DMS153 treated with DMSO at 0.1 percent for 48 hours (cell line): Measurements from ENCODE around the gene CHMP4A.

Source experiments
- DNase-seq: peaks from one replicate; lab custom pipeline; 2025; ENCODE audit not compliant: unreplicated experiment; lab: John Stamatoyannopoulos, UW

Gene CHMP4A

DNA sequence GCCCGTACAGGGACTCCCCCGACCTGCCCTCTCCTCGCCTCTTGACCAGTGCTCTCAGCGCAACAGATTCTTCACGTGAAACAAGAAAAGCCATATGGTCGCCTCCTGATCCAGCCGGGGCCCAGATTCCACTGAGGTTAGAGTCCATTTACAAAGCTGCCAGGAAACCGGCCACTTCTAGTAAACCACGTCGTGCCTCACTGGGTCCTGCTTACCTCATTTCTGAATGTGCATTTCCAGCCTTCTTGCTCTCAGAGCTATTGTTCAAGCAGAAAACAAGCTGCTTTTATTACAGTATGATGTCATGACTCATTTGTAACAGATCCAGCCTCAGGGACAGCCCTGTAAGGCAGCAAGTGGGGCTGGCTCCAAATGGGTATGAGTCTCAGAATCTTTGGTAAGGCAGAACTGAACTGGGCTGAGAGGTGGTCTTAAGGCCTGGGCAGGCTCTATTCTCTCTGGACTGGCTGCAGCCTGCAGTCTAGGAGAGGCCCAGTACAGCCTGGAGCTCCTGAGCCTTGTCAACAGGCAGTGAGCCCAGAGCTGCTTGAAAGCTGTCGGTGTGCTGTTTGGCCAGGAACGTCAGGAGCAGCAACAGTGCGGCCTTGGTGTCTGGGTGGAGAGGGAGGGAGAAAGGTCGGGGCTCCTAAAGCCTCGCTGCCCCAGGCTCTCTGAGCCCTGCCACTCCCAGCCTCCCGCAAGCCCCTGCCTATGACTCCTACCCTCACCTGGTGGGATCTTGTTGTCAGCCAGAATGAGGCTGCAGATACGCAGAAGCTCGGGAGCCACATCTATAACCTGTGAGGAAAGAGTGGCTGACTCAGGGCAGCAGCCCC lies 33.1 kb downstream of the CHMP4A start:
- DNase-seq = no peak

DNA sequence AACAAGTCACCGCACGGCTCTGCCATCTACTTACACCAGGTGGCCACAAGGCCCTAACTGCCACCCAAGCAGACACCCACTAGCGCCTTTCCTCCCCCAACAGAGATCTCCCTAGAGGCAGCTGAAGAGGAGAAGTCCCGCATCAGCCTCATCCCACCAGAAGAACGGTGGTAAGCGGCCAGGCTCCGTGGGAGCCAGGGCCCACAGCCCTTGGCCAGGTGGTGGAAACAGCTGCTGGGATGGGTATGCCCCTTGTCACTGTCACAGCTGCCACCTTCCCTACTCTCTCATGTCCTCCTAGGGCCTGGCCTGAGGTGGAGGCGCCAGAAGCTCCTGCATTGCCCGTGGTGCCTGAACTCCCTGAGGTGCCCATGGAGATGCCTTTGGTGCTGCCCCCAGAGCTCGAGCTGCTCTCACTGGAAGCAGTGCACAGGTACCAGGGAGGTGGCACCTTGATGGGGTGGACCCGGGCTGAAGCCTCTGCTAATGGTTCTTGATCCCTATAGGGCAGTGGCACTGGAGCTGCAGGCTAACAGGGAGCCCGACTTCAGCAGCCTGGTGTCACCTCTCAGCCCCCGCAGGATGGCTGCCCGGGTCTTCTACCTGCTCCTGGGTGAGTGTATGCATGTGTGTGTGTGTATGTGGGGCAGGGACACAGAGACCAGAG lies 33.9 kb downstream of the CHMP4A start:
- no peak for DNase-seq

DNA sequence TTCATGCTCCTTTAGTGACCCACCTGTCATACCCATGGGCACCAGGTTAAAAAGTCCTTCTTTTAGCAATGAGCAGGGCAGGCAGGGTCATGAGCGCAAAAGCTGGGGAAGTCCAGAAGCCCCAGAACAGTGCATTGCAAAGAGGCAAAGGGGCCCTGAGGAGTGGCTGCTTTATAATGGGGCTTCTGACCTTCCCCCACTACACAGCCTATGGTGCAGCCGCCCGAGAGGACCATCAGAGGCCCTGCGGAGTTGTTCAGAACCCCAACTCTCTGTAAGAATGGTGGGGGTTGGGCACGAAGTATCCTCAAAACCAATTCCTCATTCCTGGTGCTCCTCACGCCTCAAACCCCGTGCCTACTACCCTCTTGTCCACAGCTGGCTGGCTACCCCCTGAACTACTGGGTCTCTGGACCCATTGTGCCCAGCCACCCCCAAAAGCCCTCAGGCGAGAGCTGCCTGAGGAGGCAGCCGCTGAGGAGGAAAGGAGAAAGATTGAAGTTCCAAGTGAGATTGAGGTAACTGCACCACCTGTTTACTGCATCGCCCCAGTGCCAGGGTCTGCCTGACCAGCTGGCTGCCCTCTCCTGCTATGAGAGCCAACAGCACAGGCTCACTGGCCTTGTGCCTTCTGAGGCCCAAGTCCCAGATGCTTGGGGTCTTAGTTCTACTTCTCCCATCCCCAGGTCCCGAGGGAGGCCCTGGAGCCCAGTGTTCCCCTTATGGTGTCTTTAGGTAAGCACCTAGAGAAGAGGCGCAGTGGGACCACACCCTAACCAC lies 34.7 kb downstream of the CHMP4A start:
- DNase-seq = no peak

GRCh38 chr14:24177891-24178290 lies 35.4 kb downstream of the CHMP4A start:
- DNase-seq = no peak

DNA sequence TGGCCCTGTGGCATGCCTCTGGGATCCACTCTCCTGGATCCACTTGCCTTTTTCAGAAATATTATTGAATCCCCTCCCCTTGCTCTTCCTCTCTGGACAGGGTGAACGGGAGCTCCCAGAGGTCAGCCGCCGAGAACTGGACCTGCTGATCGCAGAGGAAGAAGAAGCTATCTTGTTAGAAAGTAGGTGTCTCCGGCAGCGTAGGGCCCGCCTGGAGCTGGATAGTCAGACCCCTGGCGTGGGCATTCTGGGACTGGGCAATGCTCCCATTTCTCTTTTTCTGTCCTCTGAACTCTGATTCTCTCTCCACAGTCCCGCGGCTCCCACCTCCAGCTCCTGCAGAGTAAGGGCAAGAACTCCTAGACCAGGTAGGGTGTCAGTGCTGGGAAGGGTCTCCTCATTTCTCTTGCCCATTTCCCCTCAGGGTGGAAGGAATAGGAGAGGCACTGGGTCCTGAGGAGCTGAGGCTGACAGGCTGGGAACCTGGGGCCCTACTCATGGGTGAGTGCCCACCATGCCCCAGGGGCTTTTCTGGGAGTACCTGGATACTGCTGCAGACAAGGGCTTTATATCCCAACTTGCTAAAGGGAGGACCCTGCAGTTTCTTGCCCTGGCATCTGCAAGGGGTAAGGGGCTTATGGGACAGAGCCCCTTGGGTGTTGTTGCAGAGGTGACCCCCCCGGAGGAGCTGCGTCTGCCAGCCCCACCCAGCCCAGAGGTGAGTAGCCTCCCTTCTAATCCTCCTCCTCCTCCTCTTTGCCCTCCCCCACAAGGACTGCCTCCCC lies 36.1 kb downstream of the CHMP4A start:
- DNase-seq = no peak

GRCh38 chr14:24176599-24176998 lies 36.7 kb downstream of the CHMP4A start:
- no peak for DNase-seq

- DNase-seq = no peak
Measured at GRCh38 chr14:24172871-24173281, 40.4 kb downstream of the CHMP4A start.

DNA sequence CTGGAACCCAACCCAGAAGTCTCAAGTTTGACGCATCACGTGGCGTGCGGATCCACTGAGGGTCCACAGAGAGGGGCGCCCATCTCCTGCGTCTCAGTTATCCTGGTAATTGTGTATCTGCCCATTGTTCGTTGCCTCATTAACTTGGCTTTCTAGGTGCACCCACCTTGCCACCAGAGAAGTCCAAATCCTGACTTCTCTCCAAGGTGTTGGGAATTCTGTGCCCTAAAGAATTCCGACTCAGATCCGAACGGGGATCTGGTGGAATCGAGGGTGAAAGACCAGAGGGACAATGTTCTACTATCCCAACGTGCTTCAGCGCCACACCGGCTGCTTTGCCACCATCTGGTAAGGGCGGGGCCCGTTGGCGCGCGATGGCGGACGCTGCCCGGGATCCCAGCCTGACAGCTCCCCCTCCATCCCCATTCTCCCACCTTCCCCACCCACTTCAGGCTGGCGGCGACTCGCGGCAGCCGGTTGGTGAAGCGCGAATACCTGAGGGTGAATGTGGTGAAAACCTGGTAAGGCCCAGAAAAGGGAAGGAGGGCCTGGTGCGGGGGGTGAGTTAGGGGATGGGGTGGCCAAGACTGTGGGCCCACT lies 40.9 kb downstream of the CHMP4A start:
- no peak for DNase-seq

- peak; percentile 82 for DNase-seq
Measured at GRCh38 chr14:24171422-24172260, 41.6 kb downstream of the CHMP4A start, which contains the start of gene REC8. TSS of gene REC8 (plus strand) at chr14:24172080. CDS start at chr14:24172553, 473 bp downstream.

DNA sequence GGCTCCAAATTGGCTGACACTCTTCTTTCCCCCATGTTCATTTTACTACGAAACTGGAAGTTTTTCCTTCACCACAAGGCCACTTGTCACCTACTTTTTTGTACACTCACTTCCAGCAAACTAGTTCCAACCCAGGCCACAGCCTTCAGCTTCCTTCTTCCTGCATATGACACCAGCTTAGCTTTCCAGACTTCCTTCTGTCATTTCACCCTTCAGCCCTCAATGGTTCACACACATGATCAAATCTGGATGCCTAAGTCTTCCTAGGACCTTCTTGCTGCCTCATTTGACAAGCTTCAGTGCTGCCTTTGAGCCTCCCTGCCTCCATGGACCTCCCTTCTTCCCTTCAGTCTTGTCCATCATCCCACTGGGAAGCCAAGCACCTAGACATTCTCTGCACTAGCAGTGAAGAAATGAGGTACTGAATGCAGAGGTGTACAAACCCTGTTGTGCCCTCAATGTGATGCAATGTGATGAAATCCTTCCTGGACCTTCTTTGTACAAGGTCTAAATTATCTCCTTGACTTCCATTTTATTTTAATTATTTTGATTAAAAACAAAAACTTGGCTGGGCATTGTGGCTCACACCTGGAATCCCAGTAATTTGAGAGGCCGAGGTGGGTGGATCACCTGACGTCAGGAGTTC lies 45.7 kb downstream of the CHMP4A start:
- no peak for DNase-seq

DNA sequence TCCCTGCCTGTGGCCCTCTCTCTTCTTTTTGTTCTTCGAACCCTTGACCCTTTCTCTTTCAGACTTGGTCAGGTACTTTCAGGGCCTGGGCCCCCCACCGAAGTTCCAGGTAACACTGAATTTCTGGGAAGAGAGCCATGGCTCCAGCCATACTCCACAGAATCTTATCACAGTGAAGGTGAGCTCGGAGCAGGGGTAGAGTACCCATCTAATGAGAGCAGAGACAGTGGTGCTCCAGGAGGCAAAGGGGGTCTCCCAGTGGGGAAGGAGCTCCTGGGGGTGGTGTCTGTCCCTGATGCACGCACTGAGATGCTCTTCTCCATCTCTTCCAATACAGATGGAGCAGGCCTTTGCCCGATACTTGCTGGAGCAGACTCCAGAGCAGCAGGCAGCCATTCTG lies 47.5 kb downstream of the CHMP4A start:
- no peak for DNase-seq

- DNase-seq = no peak
Measured at GRCh38 chr14:24164518-24164991, 48.7 kb downstream of the CHMP4A start.

- no peak for DNase-seq
Measured at GRCh38 chr14:24162093-24162492, 51.2 kb downstream of the CHMP4A start.

GRCh38 chr14:24160850-24161804 lies 52.2 kb downstream of the CHMP4A start, which contains the start of gene IRF9:
TSS of gene IRF9 (plus strand) at chr14:24161265. CDS start at chr14:24162145, 880 bp downstream.
- DNase-seq = peak; percentile 93

- no peak for DNase-seq
Measured at GRCh38 chr14:24160499-24160849, 52.8 kb downstream of the CHMP4A start.

DNA sequence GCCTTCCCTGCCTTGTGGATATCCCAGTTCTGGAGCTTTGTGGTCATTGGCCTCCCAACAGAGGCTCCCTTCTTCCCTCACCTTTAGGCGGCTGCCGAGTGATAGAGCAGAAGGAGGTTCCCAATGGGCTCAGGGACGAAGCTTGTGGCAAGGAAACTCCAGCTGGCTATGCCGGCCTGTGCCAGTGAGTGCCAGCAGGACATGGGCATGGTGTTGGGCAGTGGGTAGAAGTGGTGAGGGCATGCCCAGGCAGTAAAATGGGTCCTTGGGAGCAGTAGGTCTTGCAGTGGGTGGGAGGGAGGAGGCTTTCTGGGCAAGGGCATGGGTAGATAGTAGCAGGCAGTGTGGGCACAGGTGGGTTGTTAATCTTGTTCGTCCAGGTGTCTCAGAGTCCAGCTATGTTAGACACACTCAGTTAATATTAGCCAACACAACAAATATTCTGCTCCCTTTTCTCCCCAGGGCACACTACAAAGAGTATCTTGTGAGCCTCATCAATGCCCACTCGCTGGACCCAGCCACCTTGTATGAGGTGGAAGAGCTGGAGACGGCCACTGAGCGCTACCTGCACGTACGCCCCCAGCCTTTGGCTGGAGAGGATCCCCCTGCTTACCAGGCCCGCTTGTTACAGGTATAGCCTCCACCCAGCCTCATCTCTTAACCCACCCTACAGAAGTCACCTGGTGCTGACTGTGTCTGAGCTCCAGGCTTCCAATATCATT lies 53.4 kb downstream of the CHMP4A start:
- no peak for DNase-seq
